HUES6 (cell line): ENCODE measurements around the gene MYH6.
"Not testable (repeated sequence)": the region's sequence is repeated elsewhere in the genome, so short reads cannot be mapped to it uniquely, and the experiment has no call there.

ENCODE experiments used
- H3K27ac ChIP-seq: 2 replicates; pipeline ENCODE4 v1.7.0; 2013; ENCODE audit warnings: low read depth, mild to moderate bottlenecking, low read length, inconsistent platforms
- H3K27me3 ChIP-seq: 2 replicates; pipeline ENCODE4 v1.6.1; 2013; ENCODE audit warnings: low read length; ENCODE audit not compliant: control insufficient read depth, insufficient read depth
- H3K36me3 ChIP-seq: 2 replicates; pipeline ENCODE4 v1.6.1; 2013; ENCODE audit warnings: low read length; ENCODE audit not compliant: control insufficient read depth, insufficient read depth
- H3K4me1 ChIP-seq: 2 replicates; pipeline ENCODE4 v1.6.1; 2013; ENCODE audit warnings: low read length; ENCODE audit not compliant: control insufficient read depth, insufficient read depth
- H3K4me3 ChIP-seq: 2 replicates; pipeline ENCODE4 v1.5.1; 2013; ENCODE audit warnings: low read depth, low read length
- H3K9ac ChIP-seq: one replicate; pipeline ENCODE4 v1.6.1; 2013; ENCODE audit warnings: mild to moderate bottlenecking, low read length
- H3K9me3 ChIP-seq: 2 replicates; pipeline ENCODE4 v1.6.1; 2013; ENCODE audit warnings: low read depth, low read length; ENCODE audit not compliant: control insufficient read depth, insufficient read depth

Gene MYH6

GRCh38 chr14:23434488-23435222 lies 26.6 kb upstream of the MYH6 start:
- H3K36me3 ChIP-seq, result no peaks in the 10 kb centered on the region
- H3K9ac ChIP-seq, result no peak overlapping the region
- H3K4me1 ChIP-seq, result peaks cover 19% of the 10 kb centered on the region
- no peak overlapping the region for H3K27ac ChIP-seq
- no peak overlapping the region for H3K4me3 ChIP-seq
- peaks cover 19% of the 10 kb centered on the region; the same call in 1 of the 2 replicates for H3K27me3 ChIP-seq
- no peaks in the 10 kb centered on the region for H3K9me3 ChIP-seq

GRCh38 chr14:23433457-23433856 lies 25.4 kb upstream of the MYH6 start:
- no peak overlapping the region for H3K9ac ChIP-seq
- H3K9me3 ChIP-seq, result no peaks in the 10 kb centered on the region
- H3K36me3 ChIP-seq, result no peaks in the 10 kb centered on the region
- H3K4me1 ChIP-seq, result peaks cover 13% of the 10 kb centered on the region
- no peak overlapping the region for H3K27ac ChIP-seq
- H3K4me3 ChIP-seq, result no peak overlapping the region
- H3K27me3 ChIP-seq, result peaks cover 22% of the 10 kb centered on the region; the same call in 1 of the 2 replicates

- Histone ChIP-seq H3K9ac (no peak overlapping the region), H3K36me3 (no peaks in the 10 kb centered on the region), H3K27me3 (peaks cover 26% of the 10 kb centered on the region; the same call in 1 of the 2 replicates), H3K9me3 (no peaks in the 10 kb centered on the region), H3K27ac (no peak overlapping the region), H3K4me1 (peaks cover 8% of the 10 kb centered on the region; the same call in 1 of the 2 replicates), H3K4me3 (no peak overlapping the region)
Observed at GRCh38 chr14:23432946-23433345, 24.9 kb upstream of the MYH6 start.

- no peak overlapping the region for H3K27ac ChIP-seq
- no peak overlapping the region for H3K9ac ChIP-seq
- H3K4me1 ChIP-seq, result peaks cover 8% of the 10 kb centered on the region; the same call in 1 of the 2 replicates
- no peaks in the 10 kb centered on the region for H3K36me3 ChIP-seq
- no peak overlapping the region for H3K4me3 ChIP-seq
- H3K27me3 ChIP-seq, result peaks cover 32% of the 10 kb centered on the region
- H3K9me3 ChIP-seq, result no peaks in the 10 kb centered on the region
Observed at GRCh38 chr14:23432102-23432925, 24.2 kb upstream of the MYH6 start.

GRCh38 chr14:23431486-23431885 lies 23.4 kb upstream of the MYH6 start:
- H3K27ac ChIP-seq, result no peak overlapping the region
- H3K4me3 ChIP-seq, result no peak overlapping the region
- no peaks in the 10 kb centered on the region for H3K36me3 ChIP-seq
- H3K4me1 ChIP-seq, result peaks cover 2% of the 10 kb centered on the region; the same call in 1 of the 2 replicates
- peaks cover 35% of the 10 kb centered on the region for H3K27me3 ChIP-seq
- no peak overlapping the region for H3K9ac ChIP-seq
- no peaks in the 10 kb centered on the region for H3K9me3 ChIP-seq

- Histone ChIP-seq H3K4me1 (no peaks in the 10 kb centered on the region), H3K9ac (no peak overlapping the region), H3K36me3 (no peaks in the 10 kb centered on the region), H3K27me3 (peaks cover 35% of the 10 kb centered on the region), H3K27ac (no peak overlapping the region), H3K9me3 (no peaks in the 10 kb centered on the region), H3K4me3 (no peak overlapping the region)
Observed at GRCh38 chr14:23430723-23431085, 22.6 kb upstream of the MYH6 start.

GRCh38 chr14:23430016-23430722 lies 22.1 kb upstream of the MYH6 start:
- Histone ChIP-seq H3K9me3 (no peaks in the 10 kb centered on the region), H3K27ac (no peak overlapping the region), H3K9ac (no peak overlapping the region), H3K4me1 (no peaks in the 10 kb centered on the region), H3K36me3 (no peaks in the 10 kb centered on the region), H3K4me3 (no peak overlapping the region), H3K27me3 (peaks cover 35% of the 10 kb centered on the region)

GRCh38 chr14:23428686-23429495 lies 20.8 kb upstream of the MYH6 start:
- peaks cover 29% of the 10 kb centered on the region for H3K27me3 ChIP-seq
- no peak overlapping the region for H3K27ac ChIP-seq
- H3K4me3 ChIP-seq, result no peak overlapping the region
- H3K4me1 ChIP-seq, result no peaks in the 10 kb centered on the region
- H3K9ac ChIP-seq, result no peak overlapping the region
- no peaks in the 10 kb centered on the region for H3K36me3 ChIP-seq
- H3K9me3 ChIP-seq, result no peaks in the 10 kb centered on the region

- H3K36me3 ChIP-seq, H3K9ac ChIP-seq, H3K4me1 ChIP-seq, H3K9me3 ChIP-seq, H3K4me3 ChIP-seq, H3K27ac ChIP-seq: not testable (repeated sequence)
- peaks cover 23% of the 10 kb centered on the region for H3K27me3 ChIP-seq
Observed at GRCh38 chr14:23425798-23426197, 17.7 kb upstream of the MYH6 start.

GRCh38 chr14:23425169-23425568 lies 17.1 kb upstream of the MYH6 start:
- Histone ChIP-seq H3K4me3 (no peak overlapping the region), H3K4me1 (no peaks in the 10 kb centered on the region), H3K9ac (no peak overlapping the region), H3K36me3 (no peaks in the 10 kb centered on the region), H3K27ac (no peak overlapping the region), H3K9me3 (no peaks in the 10 kb centered on the region), H3K27me3 (peaks cover 28% of the 10 kb centered on the region)
